Parathyroid adenoma (tissue), 2 donors: Measurements from ENCODE around the gene BLOC1S4.

Experiments
- H2AFZ ChIP-seq: fragments of 300-600 bp; sonication (generic); one replicate; pipeline ENCODE4 v1.7.0; 2017; ENCODE audit warnings: antibody characterized with exemption, mild to moderate bottlenecking
- H3K27ac ChIP-seq: fragments of 300-600 bp; sonication (generic); one replicate; pipeline ENCODE4 v1.7.0; 2017
- H3K27me3 ChIP-seq: fragments of 300-600 bp; sonication (generic); one replicate; pipeline ENCODE4 v1.7.0; 2017; ENCODE audit warnings: low read length; ENCODE audit not compliant: control insufficient read depth, insufficient read depth
- H3K36me3 ChIP-seq: fragments of 300-600 bp; sonication (generic); one replicate; pipeline ENCODE4 v1.7.0; 2017; ENCODE audit warnings: low read length; ENCODE audit not compliant: control insufficient read depth, insufficient read depth
- H3K4me1 ChIP-seq: fragments of 300-600 bp; sonication (generic); one replicate; pipeline ENCODE4 v1.7.0; 2017; ENCODE audit warnings: control low read depth
- H3K4me2 ChIP-seq: fragments of 300-600 bp; sonication (generic); one replicate; pipeline ENCODE4 v1.7.0; 2017; ENCODE audit warnings: low read length
- H3K4me3 ChIP-seq: fragments of 300-600 bp; sonication (generic); one replicate; pipeline ENCODE4 v1.7.0; 2017; ENCODE audit warnings: low read depth, low read length
- H3K79me2 ChIP-seq: fragments of 300-600 bp; sonication (generic); one replicate; pipeline ENCODE4 v1.7.0; 2017; ENCODE audit warnings: control low read depth
- H3K9ac ChIP-seq: fragments of 300-600 bp; sonication (generic); one replicate; pipeline ENCODE4 v1.7.0; 2017; ENCODE audit warnings: mild to moderate bottlenecking
- H3K9me3 ChIP-seq: fragments of 300-600 bp; sonication (generic); one replicate; pipeline ENCODE4 v1.7.0; 2017; ENCODE audit warnings: low read length; ENCODE audit not compliant: control insufficient read depth
- CTCF ChIP-seq: fragments of 300-600 bp; sonication (generic); IDR thresholded peaks from one replicate; pipeline ENCODE4 v1.7.0; 2017; ENCODE audit warnings: antibody characterized with exemption, mild to moderate bottlenecking
- donor health status: primary hyperparathyroidism.

BLOC1S4 gene

GRCh38 chr4:6673660-6674499 is 42.1 kb upstream of the BLOC1S4 start:
- Histone ChIP-seq H3K4me1 (no peaks in the 10 kb centered on the region), H3K9me3 (no peaks in the 10 kb centered on the region), H2AFZ (peak overlapping the region; percentile 89), H3K79me2 (no peaks in the 10 kb centered on the region), H3K36me3 (no peaks in the 10 kb centered on the region), H3K27me3 (no peaks in the 10 kb centered on the region), H3K27ac (peak overlapping the region; percentile 79), H3K4me2 (peak overlapping the region; percentile 89), H3K9ac (no peak overlapping the region), H3K4me3 (peak overlapping the region; percentile 81)
- no peak for TF ChIP-seq CTCF

DNA sequence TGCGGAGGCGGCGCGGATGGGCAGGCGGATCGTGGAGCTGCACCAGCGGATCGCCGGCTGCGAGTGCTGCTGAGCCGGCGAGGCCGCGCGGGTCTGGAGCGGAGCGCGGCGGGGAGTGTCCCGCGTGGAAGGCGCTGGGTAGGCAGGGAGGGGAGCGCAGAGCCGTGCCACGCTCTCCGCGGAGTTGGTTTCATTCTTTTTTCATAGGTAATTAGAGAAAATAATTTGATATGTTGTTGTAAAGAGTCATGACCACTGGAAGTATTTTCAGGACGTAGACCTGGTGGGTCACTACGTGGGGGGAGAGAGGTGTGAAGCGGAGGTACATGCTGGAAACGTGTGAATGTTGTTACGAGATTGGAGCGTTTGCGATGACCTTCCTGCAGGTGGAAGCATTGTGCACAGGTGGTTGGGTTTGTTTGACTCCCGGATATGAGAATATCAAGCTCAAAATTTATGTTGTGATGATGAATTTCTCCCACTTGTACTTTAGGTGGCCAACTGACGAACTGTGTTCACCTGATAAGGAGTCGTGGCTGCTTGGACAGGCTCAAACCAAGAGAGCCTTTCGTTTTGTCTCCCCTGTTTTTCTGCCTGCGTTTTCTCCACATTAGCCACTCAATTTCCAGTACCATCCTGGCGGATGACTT is 41.3 kb upstream of the BLOC1S4 start:
- Histone ChIP-seq H3K4me1 (no peaks in the 10 kb centered on the region), H2AFZ (peak overlapping the region; percentile 64), H3K9me3 (no peaks in the 10 kb centered on the region), H3K9ac (no peak overlapping the region), H3K36me3 (no peaks in the 10 kb centered on the region), H3K4me3 (peak overlapping the region; percentile 81), H3K79me2 (no peaks in the 10 kb centered on the region), H3K4me2 (peak overlapping the region; percentile 89), H3K27me3 (no peaks in the 10 kb centered on the region), H3K27ac (peak overlapping the region; percentile 11)
- peak; percentile 22 for TF ChIP-seq CTCF

GRCh38 chr4:6676722-6677558 is 39.0 kb upstream of the BLOC1S4 start:
- no peaks in the 10 kb centered on the region for H3K79me2 ChIP-seq
- no peak for TF ChIP-seq CTCF
- H3K9me3 ChIP-seq = no peaks in the 10 kb centered on the region
- H3K4me3 ChIP-seq = no peak overlapping the region
- H3K27ac ChIP-seq = no peak overlapping the region
- peak overlapping the region; percentile 1 for H3K4me2 ChIP-seq
- no peaks in the 10 kb centered on the region for H3K4me1 ChIP-seq
- H3K27me3 ChIP-seq = no peaks in the 10 kb centered on the region
- H3K36me3 ChIP-seq = no peaks in the 10 kb centered on the region
- H2AFZ ChIP-seq = no peak overlapping the region
- no peak overlapping the region for H3K9ac ChIP-seq

GRCh38 chr4:6680372-6681034 is 35.5 kb upstream of the BLOC1S4 start:
- TF ChIP-seq CTCF = no peak
- Histone ChIP-seq H3K4me1 (no peaks in the 10 kb centered on the region), H3K4me3 (no peak overlapping the region), H3K36me3 (no peaks in the 10 kb centered on the region), H3K9me3 (no peaks in the 10 kb centered on the region), H3K27ac (no peak overlapping the region), H2AFZ (no peak overlapping the region), H3K4me2 (no peak overlapping the region), H3K79me2 (no peaks in the 10 kb centered on the region), H3K9ac (no peak overlapping the region), H3K27me3 (no peaks in the 10 kb centered on the region)
